GM18526 (cell line): Measurements from ENCODE around the gene FAM240A.

Source experiments
- POLR2A ChIP-seq: IDR thresholded peaks from 3 replicates; pipeline ENCODE4 v1.6.1; 2011; ENCODE audit not compliant: insufficient read length; ENCODE audit errors: extremely low read depth

Gene FAM240A

GRCh38 chr3:46673151-46674030, 61.1 kb downstream of the FAM240A start:
- no peak for TF ChIP-seq POLR2A

GRCh38 chr3:46674031-46674845, 61.9 kb downstream of the FAM240A start:
- TF ChIP-seq POLR2A, result no peak

DNA sequence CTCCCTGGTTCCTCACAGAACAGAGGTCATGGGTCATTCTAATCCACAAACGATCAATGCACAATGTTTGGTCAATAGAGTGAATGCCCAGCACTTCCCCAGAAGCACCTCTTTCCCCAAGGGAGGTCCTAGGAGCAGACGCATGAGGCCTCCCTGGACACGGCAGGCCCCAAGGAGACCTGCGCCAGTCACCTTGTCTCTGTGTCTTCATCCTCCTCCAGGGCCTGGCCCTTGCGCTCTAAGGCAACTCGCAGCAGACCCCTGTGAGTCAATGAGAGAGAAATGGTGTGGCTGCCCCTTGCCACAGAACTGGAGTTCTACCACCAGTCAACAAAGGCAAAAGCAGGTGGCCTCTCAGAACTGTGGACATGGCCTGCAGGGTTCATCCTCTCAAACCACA, 63.1 kb downstream of the FAM240A start:
- no peak for TF ChIP-seq POLR2A
